Islet of Langerhans (tissue), 1 donor: ENCODE results near the gene ADGRL4.
"Not testable (repeated sequence)": the region's sequence is repeated elsewhere in the genome, so short reads cannot be mapped to it uniquely, and the experiment has no call there.

Source experiments
- FAIRE-seq: peaks from one replicate; lab custom pipeline; 2011; peaks lifted over from hg19 to GRCh38; lab: Jason Lieb, UNC

ADGRL4 gene

GRCh38 chr1:78916986-78917385, 89.5 kb downstream of the ADGRL4 start:
- no peak for FAIRE-seq

GRCh38 chr1:78913950-78914349, 92.6 kb downstream of the ADGRL4 start:
- no peak for FAIRE-seq

GRCh38 chr1:78911956-78912880, 94.3 kb downstream of the ADGRL4 start:
- no peak for FAIRE-seq

- no peak for FAIRE-seq
Observed at GRCh38 chr1:78902641-78903040, 103.9 kb downstream of the ADGRL4 start.

- no peak for FAIRE-seq
Observed at GRCh38 chr1:78894811-78895210, 111.7 kb downstream of the ADGRL4 start.

- FAIRE-seq = no peak
Observed at GRCh38 chr1:78892260-78892840, 114.2 kb downstream of the ADGRL4 start.

- FAIRE-seq = no peak
Observed at GRCh38 chr1:78887458-78887857, 119.1 kb downstream of the ADGRL4 start.

- no peak for FAIRE-seq
Observed at GRCh38 chr1:78884685-78885452, 121.7 kb downstream of the ADGRL4 start.

GRCh38 chr1:78880223-78880622, 126.3 kb downstream of the ADGRL4 start:
- FAIRE-seq = no peak

GRCh38 chr1:78875986-78876385, 130.5 kb downstream of the ADGRL4 start:
- FAIRE-seq = not testable (repeated sequence)

GRCh38 chr1:78872801-78873200, 133.7 kb downstream of the ADGRL4 start:
- FAIRE-seq = not testable (repeated sequence)

GRCh38 chr1:78871249-78871648, 135.3 kb downstream of the ADGRL4 start:
- no peak for FAIRE-seq

- no peak for FAIRE-seq
Observed at GRCh38 chr1:78869136-78869535, 137.4 kb downstream of the ADGRL4 start.

GRCh38 chr1:78864175-78864574, 142.4 kb downstream of the ADGRL4 start:
- FAIRE-seq = no peak

- FAIRE-seq = no peak
Observed at GRCh38 chr1:78856096-78856495, 150.4 kb downstream of the ADGRL4 start.

GRCh38 chr1:78855258-78855657, 151.3 kb downstream of the ADGRL4 start:
- FAIRE-seq = no peak

GRCh38 chr1:78854556-78854955, 152.0 kb downstream of the ADGRL4 start:
- FAIRE-seq = no peak

GRCh38 chr1:78843546-78843945, 163.0 kb downstream of the ADGRL4 start:
- no peak for FAIRE-seq

- FAIRE-seq = no peak
Observed at GRCh38 chr1:78843111-78843510, 163.4 kb downstream of the ADGRL4 start.

GRCh38 chr1:78840453-78841271, 165.9 kb downstream of the ADGRL4 start:
- FAIRE-seq = no peak
